NOMO-1 treated with DMSO at 0.1 percent for 48 hours (cell line): ENCODE results near the gene ALOX12.

Experiments used
- DNase-seq: peaks from one replicate; lab custom pipeline; 2025; ENCODE audit not compliant: unreplicated experiment; lab: John Stamatoyannopoulos, UW

ALOX12 gene

DNA sequence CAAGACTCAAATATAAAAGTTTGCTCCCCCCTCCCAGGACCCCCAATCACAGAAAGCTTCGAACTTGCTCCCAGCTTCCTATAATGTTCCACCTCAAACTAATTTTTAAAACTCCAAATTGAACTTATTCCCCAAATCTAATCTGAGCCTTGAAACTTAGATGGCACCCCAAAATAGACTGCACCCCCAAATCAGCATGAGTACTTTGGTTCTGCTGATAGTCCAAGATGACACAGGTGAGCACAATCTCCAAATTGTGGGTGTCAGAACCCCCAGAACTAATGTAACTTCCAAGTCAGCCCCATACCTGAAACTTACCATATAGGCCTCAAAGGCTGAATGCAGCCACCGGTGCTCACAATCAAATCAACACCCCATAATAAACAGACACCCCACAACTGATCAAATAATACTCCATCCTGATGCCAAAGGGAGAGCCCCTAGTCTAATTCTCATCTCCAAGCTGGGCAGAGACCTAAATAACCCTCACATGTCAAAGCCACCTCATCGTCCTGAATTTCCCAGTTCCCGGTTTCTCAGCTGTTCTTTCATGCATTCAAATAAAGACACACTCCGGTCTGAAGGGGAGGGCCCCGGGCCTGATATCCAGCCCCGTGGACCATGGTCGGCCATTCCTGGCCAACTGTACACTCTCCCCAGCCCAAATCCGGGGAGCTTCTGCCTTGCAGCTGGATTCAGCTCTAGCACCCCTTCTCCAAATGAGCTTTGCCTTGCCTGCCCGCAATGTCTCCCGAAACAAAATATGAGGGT lies 25.2 kb downstream of the ALOX12 start:
- DNase-seq: no peak

DNA sequence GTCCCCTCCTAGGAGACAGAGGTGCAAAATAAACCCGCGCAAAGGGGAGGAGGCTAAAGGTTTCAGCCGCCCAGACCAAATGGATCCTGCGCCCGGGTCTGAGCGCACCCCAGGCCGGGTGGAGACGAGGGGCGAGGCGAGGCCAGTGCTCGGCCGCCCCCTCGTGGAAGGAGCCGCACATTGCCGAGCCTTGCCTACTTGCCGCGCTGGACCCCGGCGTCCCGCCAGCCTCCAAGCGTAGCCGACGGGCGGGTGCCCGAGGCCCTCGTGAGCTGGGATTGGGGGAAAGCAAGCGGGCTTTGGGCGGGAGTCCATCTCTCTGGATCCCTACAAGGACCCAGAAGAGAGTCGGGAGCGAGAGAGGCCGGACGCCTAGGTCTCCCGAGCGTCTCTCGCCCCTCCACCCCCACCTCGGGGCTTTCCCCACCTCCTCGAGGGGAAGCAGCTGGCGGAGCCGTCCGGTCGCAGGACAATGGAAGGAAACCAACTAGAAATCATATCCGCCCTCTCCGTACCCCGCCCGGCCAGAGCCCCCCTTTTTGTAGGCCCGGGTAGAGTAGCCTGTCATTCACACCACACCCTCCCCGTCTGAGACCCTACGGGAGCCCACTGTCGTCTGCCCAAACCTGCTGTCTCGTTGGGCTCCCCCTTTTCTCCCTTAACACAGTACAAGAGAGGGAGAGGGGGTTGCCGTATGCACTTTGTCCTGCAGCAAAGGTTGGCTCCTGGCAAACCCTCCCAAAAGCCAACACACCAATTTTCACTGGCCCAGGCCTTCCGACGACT lies 26.3 kb downstream of the ALOX12 start:
- peak; percentile 71 for DNase-seq

DNA sequence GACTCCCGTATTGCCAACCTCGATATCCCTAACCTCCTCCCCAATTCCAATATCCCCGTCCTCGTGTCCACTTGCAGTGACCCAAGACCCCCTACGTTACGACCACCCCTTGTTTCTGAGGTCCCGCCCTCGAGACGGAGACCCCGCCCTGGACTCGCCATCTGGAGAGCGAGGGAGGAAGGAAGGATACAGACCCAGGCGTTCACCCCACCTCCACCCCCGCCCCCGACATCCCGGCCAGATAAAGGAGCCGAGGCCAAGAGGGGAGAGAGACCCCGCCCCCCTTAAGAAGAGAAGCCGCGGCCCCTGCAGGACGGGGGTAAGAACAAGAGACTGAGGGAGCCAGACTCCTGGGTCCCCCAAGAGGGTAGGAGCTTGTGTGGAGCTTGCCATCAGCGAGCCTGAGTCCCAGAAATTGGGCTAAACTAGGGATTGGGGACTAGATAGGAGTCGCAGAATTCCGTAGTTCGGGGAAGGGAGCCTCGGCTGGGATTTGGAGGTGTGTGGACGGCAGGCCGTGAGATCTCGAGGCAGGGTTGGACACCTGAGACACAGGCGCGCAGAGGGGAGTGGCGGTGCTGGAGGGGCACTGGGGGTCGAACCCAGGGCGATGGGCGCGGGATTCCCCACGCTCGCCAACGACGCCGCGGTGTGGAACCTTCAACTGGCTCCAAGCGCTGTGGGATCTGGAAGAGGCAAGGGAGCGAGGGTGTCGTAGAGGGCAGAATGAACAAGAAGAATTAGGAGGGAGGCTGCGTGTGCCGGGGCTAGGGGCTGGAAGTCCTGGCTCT lies 27.1 kb downstream of the ALOX12 start, which contains the start of gene BCL6B:
BCL6B (plus strand) TSS at position 270 of the 791 bp plus-strand sequence. CDS start 622 bp downstream, outside the sequence.
- no peak for DNase-seq

DNA sequence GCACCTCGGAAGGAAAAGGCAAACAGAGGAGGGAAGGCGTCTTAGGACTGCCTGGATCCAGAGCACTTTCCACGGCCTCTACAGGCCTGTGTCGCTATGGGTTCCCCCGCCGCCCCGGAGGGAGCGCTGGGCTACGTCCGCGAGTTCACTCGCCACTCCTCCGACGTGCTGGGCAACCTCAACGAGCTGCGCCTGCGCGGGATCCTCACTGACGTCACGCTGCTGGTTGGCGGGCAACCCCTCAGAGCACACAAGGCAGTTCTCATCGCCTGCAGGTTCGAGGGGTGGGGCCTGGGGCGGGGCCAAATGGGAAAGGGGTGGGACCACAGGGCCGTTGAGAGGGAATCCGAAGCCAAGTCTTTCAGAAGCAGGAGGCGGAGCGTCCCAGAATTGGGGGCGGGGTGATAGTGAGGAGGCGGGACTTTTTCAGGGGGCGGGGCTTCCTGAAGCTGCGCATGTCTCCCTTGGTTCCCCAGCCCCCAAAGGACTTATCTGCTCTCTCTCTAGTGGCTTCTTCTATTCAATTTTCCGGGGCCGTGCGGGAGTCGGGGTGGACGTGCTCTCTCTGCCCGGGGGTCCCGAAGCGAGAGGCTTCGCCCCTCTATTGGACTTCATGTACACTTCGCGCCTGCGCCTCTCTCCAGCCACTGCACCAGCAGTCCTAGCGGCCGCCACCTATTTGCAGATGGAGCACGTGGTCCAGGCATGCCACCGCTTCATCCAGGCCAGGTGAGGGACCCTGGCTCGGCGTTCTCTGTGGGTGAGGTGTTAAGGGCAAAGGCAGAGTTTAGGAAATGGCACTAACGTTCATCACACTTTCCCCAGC lies 27.9 kb downstream of the ALOX12 start:
- peak; percentile 69 for DNase-seq

DNA sequence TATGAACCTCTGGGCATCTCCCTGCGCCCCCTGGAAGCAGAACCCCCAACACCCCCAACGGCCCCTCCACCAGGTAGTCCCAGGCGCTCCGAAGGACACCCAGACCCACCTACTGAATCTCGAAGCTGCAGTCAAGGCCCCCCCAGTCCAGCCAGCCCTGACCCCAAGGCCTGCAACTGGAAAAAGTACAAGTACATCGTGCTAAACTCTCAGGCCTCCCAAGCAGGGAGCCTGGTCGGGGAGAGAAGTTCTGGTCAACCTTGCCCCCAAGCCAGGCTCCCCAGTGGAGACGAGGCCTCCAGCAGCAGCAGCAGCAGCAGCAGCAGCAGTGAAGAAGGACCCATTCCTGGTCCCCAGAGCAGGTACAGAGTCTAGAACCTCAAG lies 28.5 kb downstream of the ALOX12 start:
- no peak for DNase-seq

DNA sequence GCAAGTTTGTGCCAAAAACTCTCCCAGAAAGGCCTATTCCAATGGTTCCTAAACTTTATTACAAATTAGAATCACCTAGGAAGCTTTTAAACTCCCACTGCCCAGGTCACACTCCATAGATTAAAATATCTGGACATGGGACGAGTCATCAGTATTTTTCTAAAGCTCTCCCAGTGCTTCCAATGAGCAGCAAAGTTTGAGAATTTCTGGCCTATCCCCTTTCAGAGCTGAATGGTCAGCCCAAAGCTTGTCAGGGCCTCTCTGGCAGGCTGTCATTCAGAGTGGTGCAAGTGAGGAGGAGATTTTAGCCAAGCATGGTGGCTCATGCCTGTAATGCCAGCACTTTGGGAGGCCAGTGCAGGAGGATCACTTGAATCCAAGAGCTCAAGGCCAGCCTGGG lies 29.4 kb downstream of the ALOX12 start:
- no peak for DNase-seq

DNA sequence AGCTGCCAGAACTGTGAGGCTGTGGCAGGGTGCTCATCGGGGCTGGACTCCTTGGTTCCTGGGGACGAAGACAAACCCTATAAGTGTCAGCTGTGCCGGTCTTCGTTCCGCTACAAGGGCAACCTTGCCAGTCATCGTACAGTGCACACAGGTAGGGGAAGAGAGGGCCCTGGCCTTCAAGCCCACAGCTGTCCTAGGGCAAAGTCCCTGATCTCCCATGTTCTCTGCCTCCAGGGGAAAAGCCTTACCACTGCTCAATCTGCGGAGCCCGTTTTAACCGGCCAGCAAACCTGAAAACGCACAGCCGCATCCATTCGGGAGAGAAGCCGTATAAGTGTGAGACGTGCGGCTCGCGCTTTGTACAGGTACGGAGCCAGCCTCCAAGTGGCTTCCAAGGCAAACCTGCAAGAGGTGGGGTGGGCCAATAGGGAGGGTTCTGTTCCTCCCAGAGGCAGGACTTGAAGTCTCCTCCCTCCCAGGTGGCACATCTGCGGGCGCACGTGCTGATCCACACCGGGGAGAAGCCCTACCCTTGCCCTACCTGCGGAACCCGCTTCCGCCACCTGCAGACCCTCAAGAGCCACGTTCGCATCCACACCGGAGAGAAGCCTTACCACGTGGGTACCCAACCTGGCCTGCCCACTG lies 30.7 kb downstream of the ALOX12 start:
- DNase-seq: no peak

DNA sequence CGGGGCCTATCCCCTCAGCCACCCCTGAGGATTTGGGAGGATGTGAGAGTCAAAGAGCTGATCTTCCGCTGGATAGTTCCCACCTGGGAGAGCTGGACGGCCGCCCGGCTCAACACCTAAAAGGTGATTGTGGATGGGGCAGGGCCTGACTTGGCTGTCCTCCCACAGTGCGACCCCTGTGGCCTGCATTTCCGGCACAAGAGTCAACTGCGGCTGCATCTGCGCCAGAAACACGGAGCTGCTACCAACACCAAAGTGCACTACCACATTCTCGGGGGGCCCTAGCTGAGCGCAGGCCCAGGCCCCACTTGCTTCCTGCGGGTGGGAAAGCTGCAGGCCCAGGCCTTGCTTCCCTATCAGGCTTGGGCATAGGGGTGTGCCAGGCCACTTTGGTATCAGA lies 31.5 kb downstream of the ALOX12 start:
- DNase-seq: no peak

DNA sequence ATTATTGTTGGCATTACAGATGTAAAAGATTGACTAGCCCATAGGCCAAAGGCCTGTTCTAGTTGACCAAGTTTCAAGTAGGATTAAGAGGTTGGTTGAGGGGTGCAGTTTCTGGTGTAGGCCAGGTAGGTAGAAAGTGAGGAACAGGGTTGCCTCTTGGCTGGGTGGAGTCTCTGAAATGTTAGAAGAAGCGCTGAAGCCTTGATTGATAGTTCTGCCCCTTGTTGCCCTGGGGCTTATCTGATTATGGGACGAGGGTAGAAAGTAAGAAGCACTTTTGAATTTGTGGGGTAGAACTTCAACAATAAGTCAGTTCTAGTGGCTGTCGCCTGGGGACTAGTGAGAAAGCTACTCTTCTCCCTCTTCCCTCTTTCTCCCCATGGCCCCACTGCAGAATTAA lies 33.2 kb downstream of the ALOX12 start:
- no peak for DNase-seq

DNA sequence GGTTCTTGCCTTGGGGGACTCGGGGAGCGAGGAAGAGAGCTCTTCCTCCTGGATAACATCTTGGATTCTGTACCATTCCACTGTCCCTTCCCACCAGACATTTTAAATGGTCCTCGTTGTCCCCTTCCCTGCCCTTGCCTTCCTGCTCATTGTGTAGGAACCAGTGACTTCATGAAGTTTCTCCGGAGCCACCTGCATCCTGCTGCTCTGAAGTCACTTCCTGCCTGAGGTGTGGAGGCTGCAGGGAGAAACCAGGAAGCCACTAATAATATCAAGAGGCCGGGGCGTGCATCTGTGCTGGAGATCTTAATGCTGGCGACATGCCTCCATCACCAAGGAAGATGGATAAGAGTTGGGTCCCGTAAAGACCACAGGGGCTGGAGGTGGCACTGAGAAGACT lies 33.8 kb downstream of the ALOX12 start:
- no peak for DNase-seq

DNA sequence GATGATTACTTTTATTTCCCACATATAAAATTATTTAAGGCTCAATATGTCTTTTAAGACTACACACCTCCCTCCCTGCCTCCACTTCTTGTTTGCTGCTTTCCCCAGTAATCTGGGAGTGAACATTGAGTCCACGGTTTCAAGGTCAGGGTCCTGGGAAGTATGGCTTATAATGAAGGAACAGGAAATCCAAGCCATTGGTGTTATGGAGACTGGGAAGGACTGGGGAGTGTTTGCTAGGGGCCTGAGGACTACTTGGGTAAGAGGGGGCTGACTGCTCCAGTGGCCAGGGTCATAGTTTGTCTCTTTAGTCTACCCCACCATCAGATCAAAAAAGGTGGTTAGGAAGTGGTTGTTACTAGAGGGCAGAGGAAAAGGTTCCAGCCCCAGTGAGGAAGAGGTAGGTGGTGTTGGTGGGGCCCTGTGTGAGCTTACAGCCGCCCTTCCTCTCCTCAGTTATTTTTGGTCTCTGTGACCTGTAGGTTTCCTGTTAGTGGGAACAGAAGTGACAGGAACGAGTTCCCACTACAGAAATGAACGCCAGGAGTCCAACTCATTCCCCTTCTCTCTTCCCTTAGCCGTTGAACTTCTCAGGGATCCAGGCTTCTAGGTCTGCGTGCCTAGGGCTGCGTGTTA lies 39.2 kb downstream of the ALOX12 start:
- DNase-seq: peak; percentile 47

DNA sequence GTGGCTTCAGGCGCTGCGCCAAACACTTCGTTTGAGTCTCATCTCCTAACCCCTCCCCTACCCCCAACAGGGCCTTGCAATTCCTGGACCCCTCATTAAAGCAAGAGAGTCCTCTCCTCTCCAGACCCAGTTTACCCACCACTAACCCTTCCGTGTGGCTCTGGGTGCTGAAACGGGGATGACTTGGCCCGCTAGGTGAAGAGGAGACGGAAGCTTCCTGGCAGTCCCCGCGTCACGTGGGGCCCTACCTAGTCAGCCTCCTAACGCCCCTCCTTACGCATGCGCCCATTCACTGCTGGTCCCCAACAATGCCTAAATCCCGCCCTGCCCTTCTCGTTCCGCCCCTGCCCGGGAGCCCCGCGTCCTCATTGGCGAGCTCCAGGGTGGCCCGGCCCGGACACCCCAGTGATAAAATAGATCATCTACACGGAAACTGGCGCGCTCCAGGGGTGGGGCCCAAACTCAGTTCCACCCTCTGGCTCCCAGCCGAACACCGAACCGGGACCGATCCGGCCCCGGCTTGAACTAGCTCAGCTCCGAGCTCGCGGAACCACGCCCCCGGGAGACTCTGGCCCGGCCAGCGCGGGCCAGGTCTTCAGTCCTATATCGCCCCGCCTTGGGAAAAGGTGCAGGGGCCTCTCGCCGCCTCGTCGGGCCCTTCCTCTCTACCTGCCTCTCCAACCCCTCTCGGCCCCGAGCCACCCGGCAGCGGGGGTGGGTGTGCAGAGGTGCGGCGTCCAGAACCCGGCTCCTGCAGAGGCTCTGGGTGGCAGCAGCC lies 39.9 kb downstream of the ALOX12 start, which contains the start of gene SLC16A13:
SLC16A13 (plus strand) TSS at position 425 of the 778 bp plus-strand sequence. CDS start 368 bp downstream, outside the sequence.
- DNase-seq: peak; percentile 98

DNA sequence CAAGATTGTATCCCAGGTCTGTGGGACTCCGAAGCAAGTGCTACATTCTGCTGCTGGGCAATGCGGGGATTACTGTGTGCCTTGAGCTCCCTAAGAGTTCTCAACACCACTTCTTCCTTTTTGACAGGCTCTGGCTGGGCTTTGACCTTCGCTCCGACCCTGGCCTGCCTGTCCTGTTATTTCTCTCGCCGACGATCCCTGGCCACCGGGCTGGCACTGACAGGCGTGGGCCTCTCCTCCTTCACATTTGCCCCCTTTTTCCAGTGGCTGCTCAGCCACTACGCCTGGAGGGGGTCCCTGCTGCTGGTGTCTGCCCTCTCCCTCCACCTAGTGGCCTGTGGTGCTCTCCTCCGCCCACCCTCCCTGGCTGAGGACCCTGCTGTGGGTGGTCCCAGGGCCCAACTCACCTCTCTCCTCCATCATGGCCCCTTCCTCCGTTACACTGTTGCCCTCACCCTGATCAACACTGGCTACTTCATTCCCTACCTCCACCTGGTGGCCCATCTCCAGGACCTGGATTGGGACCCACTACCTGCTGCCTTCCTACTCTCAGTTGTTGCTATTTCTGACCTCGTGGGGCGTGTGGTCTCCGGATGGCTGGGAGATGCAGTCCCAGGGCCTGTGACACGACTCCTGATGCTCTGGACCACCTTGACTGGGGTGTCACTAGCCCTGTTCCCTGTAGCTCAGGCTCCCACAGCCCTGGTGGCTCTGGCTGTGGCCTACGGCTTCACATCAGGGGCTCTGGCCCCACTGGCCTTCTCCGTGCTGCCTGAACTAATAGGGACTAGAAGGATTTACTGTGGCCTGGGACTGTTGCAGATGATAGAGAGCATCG lies 42.4 kb downstream of the ALOX12 start:
- DNase-seq: no peak

DNA sequence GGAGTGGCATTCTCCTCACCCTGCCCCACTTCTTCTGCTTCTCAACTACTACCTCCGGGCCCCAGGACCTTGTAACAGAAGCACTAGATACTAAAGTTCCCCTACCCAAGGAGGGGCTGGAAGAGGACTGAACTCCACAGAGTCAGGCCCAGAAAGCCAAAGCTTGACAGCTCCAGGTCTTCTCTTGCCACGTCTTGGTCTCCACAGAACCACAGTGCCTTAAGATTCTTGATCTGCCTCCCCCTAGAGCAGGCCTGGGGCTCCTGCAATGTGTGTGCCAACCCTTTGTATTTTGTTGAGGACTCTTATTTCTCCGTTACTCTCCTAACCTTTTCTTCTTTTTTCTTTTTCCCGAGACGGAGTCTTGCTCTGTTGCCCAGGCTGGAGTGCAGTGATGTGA lies 44.0 kb downstream of the ALOX12 start:
- no peak for DNase-seq

DNA sequence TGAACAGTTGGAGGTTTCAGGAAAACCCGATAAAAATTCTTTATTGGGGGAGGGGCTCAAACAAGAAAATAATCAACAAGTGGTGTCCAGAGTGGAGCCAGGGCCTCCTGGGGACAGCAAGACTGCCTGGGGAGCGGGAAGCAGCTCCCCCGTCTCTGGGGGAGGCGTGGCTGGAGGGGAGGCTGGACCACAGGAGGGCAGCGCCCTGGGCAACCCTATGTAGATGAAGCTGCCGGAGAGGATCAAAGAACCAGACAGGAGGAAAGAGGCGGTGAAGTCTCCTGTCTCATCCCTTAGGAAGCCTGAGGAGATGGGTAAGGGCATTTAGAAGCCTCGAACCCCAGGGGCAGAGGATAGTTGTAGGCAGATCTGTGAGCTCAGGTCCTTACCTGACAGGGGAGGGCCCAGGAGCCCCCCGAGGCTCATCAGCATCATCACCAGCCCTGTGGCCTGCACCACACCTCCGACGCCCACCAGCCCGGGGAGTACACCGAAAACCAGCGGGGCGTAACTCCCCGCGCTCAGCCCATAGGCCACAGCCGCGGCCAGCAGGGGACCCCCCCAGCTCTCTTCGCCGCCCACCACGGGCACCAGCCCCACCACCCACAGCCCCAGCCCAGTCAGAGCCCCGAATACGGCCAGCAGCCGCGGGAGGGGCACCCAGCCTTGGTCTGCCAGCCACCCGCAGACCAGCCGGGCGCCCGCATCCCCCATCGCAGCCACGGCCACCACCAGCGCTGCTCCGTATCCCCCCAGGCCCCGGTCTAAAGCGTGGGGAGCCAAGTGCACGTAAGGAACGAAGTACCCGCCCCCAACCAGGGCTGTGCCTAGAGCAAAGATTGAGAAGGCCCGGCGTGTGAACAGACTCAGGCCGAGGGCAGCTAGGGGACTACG lies 46.0 kb downstream of the ALOX12 start:
- DNase-seq: no peak

DNA sequence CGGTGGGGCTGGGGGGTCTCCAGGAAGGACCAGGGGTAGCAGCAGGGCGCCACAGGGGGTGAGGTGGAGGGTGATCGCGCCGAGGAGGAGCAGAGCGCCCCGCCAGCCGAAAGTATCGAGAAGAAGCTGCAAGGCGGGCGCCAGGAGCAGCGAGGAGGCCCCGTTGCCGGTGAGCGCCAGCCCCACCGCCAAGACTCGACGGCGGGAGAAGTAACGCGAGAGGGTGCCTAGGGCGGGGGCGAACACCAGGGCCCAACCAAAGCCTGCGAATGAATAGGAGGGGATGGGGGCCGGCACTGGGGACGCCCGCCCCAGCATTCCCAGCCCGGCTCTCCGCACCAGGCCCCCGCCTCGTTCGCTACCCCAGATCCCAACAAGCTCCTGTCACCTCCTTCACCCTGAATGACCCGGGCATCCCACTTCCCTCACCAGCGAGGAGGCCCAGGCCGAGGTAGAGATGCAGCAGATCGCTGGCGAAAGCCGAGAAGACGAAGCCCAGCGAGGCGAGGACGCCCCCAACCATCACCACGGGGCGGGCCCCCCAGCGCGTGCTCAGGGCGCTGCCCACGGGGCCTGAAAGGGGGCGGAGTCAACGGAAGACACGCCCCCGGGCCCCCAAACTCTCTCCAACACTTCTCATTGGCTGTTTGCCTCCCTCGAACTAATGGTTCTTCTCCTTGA lies 46.8 kb downstream of the ALOX12 start:
- DNase-seq: no peak

DNA sequence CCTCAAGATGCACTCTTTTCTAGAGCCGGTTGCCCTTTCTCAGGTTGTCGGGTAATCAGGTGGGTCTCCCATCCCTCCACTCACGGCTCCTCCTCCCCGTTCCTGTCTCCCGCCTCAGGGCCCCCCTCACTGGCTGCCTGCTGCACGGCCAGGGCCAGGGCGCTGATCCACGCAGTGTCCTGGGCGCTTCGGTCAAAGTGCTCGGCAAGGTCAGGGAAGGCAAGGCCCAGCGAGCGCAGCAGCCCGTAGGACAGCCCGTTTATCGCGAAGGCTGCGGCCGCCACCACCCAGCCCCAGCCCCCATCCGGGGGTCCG lies 47.3 kb downstream of the ALOX12 start:
- DNase-seq: no peak
